NCI-H2107 treated with DMSO at 0.1 percent for 48 hours (cell line): ENCODE measurements around the gene VAV2.
"Not testable (repeated sequence)": the region's sequence is repeated elsewhere in the genome, so short reads cannot be mapped to it uniquely, and the experiment has no call there.

Source experiments
- DNase-seq: peaks from one replicate; lab custom pipeline; 2025; ENCODE audit not compliant: unreplicated experiment; lab: John Stamatoyannopoulos, UW

VAV2 gene

DNA sequence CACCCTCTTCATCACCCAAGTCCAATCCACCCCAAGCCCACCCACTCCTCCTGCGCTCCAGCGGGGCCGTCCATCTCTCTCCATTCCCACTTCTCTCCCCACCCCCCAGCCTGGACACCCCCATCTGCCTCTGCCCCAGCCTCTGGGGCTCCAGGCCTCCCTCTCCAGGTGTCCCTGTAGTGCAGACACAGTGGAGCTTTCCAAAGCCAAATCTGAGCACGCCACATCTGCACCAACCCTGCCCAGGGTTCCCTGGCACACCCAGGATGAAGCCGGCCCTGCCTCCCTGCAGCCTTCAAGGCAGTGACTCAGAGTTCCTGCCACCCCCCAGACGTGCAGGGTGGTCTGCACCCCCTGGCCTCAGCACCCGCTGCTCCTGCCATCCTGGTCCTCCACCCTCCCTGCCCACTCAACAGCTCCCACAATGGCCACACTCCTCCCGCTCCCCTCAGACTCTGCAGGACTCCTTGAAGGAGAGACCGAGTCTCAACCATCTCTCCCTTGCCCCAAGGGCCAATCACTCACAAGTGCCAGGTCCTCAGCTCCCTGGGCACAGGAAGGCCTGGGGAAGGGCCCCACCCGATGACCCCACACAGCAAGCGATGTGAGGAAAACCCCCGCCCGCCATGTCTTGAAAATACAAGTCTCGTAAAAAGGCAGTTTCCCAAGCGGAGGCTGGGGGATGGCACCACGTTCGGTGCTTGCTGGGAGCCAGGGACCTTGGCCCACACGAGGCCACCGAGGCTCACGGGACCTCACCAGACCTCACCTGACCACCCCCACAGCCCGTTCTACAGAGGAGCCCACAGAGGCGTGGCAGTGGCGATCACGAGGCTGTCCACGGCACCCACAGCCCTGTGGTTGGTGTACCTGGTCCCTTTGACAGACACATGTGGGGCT is 22.2 kb downstream of the VAV2 start:
- DNase-seq: no peak

GRCh38 chr9:133968966-133969617 is 23.0 kb downstream of the VAV2 start:
- peak; percentile 52 for DNase-seq

- DNase-seq: no peak
Observed at GRCh38 chr9:133968428-133968827, 23.7 kb downstream of the VAV2 start.

DNA sequence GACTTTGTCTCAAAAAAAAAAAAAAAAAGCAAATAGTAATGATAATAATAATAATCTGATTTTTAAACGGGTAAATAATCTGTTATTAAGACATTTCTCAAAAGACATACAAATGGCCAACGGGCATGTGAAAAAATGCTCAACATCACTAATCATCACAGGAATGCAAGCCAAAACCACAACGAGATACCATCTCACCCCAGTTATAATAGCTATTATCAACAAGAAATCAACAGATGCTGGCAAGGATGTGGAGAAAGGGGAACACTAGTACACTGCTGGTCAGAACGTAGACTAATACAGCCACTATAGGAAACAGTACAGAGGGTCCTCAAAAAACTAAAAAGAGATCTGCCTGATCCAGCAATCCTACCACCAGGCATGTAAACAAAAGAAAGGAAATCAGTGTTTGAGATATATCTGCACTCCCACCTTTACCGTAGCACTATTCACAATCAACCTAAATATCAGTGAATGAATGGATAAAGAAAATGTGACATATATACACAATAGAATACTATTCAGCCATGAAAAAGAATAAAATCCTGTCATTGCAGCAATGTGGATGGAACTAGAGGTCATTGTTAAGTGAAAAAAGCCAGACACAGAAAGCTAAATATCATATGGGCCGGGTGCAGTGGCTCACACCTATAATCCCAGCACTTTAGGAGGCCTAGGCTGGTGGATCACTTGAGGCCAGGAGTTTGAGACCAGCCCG is 24.9 kb downstream of the VAV2 start:
- no peak for DNase-seq

GRCh38 chr9:133964463-133964862 is 27.7 kb downstream of the VAV2 start:
- DNase-seq: no peak

GRCh38 chr9:133963166-133963565 is 29.0 kb downstream of the VAV2 start:
- DNase-seq: no peak

GRCh38 chr9:133962341-133962740 is 29.8 kb downstream of the VAV2 start:
- no peak for DNase-seq

DNA sequence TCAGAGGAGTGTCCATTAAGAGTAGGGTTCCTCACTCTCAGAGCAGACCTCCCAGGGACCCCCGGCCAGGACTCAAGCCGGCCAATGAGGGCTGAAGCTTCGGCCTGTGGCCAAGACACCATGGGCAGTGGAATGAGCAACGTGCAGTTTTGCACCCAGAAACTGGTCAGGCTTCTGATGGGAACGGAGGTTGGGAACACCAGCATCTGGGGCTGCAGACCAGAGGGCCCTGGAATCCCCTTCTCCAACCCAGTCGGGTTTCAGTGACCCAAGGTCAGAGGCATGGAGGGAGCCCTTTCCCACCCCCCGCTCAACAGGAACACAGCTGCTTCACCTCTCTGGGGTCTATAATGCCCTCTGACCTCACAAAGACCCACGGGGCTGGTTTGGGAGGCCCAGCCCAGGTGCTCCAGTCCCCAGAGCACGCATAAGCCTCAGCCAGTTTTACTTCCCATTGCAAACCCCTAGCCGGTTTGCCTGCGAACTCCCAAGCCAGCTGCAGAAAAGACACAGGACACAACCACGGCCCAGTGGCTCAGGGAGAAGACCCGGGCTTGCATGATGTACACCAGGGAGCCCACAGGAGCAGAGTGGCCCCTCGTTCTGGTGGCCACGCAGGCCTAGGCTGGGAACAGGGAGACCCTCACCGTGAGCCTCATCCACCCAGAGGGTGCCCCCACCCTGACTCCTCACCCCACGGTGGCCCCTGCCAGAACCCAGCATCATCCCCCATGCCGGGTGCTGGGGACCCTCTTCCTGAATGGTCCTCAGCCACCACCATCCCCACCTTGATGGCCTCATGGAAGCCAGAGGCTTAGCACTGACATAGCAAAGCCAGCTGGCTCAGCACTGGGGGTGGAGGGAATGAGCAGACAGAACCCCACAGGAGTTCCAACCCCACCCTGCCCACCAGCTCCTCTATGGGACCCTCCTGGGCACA is 30.6 kb downstream of the VAV2 start:
- no peak for DNase-seq

- no peak for DNase-seq
Observed at GRCh38 chr9:133960568-133961129, 31.5 kb downstream of the VAV2 start.

GRCh38 chr9:133959966-133960567 is 32.1 kb downstream of the VAV2 start:
- DNase-seq: no peak

GRCh38 chr9:133959171-133959570 is 33.0 kb downstream of the VAV2 start:
- no peak for DNase-seq

DNA sequence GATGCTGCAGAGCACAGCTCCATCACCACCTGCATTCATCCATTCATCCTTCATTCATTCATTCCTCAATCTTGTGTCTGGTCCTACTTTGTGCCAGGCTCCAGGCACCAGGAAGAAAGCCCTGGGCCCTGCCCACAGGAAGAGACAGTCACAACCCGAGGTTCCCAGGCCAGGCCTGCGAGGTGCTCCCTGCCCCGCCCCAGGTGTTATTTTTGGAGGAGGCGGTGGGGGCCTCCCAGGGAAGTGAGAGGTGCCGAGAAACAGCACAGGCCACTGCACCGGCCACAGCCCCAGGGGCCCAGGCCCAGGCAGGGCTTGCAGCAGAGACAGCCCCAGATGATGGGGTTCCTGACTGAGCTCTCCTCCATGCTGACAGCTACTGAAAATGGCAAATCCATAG is 33.4 kb downstream of the VAV2 start:
- no peak for DNase-seq

GRCh38 chr9:133957772-133958171 is 34.4 kb downstream of the VAV2 start:
- DNase-seq: not testable (repeated sequence)

- DNase-seq: no peak
Observed at GRCh38 chr9:133957328-133957727, 34.8 kb downstream of the VAV2 start.

GRCh38 chr9:133956520-133957076 is 35.5 kb downstream of the VAV2 start:
- DNase-seq: no peak

DNA sequence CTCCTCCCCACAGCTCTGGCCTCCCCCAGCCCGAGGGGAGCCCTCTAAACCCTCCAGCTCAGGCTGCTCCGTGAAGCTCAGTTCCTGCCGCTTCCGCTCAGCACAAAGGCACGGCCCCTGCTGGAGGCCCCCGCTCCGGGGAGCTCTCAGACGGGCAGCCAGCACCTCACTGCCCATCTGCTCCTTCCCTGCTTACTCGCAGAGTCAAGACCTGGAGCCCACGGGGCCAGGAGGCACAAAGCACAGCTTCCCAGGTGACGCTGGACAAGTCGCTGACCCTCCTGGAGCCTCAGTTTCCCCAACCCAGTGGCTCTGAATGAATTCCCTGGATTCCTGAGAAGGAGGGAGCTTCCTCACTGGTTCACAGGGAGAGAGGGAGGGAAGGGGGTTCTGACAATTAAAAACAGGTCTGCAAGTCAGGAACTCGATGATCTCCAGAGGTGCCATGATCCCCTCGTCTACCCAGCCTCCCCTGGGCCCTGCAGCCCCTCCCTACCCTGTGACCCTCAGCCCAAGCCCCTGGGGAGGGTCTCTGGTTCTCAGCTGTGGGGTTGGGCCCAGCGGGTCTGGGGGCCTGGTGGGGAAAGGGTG is 36.2 kb downstream of the VAV2 start:
- DNase-seq: no peak

DNA sequence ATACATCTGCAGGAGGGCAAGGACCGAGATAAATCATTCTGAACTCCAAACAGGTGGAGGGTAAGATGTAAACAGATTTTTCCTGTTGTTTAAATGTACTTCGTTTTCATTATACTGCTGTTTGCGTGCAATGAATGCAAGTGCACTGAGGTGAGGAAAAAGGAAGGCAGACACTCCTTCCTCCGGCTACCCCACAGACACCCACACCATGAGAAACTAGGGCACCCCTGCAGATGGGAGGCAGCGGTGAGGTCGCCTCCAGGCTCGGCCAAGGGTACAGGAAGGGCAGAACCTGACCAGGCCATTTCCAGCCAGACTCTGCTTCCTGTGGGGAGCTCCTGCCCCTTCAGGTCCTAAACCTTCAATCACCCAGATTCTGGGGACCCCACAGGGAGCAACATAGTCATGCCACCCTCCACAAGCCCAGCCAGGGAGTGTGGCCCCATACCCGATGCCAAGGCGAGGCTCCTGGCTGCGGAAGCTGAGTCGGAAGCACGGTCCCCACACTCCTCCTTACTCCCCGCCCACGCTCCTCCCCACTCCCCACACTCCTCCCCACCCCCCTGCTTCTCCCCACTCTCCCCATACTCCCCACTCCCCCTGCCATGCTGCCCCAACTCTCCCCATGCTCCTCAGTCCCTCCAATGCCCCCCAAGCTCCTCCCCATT is 37.1 kb downstream of the VAV2 start:
- DNase-seq: no peak

DNA sequence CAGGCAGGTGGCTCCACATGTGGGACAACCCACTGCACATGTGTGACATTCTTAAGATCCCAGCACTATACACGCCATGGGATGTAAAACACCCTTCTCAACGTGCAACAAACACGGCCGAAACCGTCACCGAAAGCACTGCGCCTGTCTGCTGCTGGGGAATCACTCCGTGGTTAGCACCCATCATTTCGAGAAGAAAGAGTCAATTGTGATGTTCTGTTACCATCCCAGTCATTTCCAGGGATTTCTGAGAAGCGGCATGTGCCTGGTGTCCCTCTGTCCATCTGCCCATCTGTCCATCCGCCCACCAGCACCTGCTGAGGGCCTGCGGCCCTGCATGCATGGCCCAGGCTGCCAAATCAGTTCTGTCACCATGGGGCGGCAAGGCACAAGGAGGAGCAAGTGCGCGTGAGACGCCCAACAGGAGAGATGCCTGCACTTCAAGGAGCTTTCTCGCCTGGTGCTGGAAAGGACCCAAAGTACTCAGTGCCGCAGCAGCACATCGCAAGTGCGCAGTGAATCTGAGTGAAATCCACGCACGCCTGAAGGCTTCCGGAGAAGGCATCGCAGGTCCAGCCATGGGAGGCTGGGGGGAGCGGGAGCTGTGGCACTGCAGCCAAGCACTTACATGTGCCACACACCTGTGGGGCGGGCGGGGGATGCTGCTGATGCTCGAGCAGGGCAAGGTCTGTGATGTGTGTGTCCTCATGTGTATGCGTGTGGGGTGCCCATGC is 38.0 kb downstream of the VAV2 start:
- DNase-seq: no peak
